ENCODE measurements around the gene SPTBN4.
A peak's percentile ranks its signal among the peaks of the same experiment; 100 is the strongest.
"Not testable (repeated sequence)": the region's sequence is repeated elsewhere in the genome, so short reads cannot be mapped to it uniquely, and the experiment has no call there.

Gene SPTBN4

DNA sequence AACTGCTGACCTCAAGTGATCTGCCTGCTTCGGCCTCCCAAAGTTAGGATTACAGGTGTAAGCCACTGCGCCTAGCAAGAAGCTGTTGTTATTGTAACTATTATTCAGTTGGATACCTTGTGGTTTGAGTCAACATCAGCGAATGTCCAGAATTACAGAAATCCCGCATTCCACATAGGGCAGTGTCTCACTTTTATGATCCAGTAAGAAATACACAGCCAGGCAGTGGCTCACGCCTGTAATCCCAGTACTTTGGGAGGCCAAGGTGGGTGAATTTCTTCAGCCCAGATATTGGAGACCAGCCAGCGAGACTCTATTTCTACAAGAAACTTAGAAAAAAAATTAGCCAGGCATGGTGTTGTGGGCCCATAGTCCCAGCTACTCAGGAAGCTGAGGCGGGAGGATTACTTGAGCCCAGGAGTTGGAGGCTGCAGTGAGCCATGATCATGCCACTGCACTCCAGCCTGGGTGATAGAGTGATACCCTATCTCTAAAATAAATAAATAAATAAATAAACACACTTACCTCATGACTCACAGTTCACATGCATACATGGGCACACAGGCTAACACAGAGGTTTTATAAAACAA, 43.8 kb downstream of the SPTBN4 start:
- no peak for DNase-seq

GRCh38 chr19:40511487-40511886, 44.7 kb downstream of the SPTBN4 start:
- DNase-seq = no peak

DNA sequence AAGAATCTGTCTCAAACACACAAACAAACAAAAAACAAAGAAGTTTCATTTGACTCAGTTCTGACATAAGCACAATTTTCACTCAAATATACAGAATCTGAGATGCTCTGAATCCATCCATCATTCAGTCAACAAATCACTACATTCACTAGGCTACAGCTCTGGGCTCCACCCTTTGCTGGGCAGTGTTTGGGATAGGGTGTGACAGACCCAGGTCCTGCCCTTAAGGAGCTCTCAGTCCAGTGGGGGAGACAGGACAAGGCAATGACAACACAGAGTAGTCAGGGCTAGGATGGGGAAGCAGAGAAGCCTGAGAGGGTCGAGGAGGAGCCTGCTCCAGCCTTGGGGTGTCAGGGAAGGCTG, 45.3 kb downstream of the SPTBN4 start:
- no peak for DNase-seq

GRCh38 chr19:40512473-40513344, 45.9 kb downstream of the SPTBN4 start:
- peak; percentile 83 for DNase-seq

DNA sequence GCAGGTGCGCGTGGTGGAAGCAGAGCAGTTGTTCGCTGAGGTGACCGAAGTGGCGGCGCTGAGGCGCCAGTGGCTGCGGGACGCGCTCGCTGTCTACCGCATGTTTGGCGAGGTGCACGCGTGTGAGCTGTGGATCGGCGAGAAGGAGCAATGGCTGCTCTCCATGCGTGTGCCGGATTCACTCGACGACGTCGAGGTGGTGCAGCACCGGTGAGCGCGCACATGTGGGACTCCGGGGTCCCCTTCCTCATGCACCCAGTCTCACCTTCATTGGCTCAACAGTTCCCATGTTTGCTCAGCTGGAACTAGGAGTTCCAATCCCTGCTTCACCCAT, 46.5 kb downstream of the SPTBN4 start:
- no peak for DNase-seq

DNA sequence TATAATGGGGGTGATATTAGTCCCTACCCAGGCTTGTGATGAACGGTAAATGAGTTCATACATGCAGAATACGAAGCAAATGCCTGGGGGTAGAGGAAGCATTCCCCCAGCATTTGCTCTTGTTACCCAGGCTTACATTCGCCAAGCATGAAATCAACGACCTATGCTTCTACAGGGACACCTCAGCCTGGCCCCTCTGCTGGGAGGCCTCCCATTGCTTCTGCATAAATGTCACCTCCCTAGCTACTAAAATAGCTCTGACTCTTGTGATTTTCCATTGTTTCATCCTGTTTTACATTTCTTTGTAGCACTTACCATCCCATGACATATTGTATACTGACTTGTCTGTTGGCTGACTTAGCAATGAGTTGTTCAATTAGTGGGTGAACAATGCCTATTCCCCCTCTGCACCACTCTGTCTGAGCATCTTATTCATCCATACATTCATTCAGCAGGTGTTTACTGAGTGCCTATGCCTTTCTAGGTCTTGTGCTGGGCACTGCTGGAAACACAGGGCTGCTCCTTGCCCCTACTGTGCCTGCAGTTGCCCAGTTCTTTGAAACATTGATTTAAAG, 47.0 kb downstream of the SPTBN4 start:
- no peak for DNase-seq

GRCh38 chr19:40517248-40517647, 50.4 kb downstream of the SPTBN4 start:
- DNase-seq = no peak

GRCh38 chr19:40519352-40520322, 52.8 kb downstream of the SPTBN4 start:
- peak; percentile 71 for DNase-seq

DNA sequence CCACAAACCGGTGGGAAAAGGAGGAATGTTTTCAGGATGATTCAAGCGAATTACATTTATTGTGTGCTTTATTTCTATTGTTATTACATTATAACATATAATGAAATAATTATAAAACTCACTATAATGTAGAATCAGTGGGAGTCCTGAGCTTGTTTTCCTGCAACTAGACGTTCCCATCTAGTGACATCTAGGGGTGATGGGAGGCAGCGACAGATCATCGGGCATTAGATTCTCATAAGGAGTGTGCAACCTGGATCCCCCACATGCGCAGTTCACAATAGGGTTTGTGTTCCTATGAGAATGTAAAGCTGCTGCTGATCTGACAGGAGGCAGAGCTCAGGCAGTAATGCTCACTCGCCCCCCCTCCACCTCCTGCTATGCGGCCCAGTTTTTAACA, 54.5 kb downstream of the SPTBN4 start:
- DNase-seq = no peak

DNA sequence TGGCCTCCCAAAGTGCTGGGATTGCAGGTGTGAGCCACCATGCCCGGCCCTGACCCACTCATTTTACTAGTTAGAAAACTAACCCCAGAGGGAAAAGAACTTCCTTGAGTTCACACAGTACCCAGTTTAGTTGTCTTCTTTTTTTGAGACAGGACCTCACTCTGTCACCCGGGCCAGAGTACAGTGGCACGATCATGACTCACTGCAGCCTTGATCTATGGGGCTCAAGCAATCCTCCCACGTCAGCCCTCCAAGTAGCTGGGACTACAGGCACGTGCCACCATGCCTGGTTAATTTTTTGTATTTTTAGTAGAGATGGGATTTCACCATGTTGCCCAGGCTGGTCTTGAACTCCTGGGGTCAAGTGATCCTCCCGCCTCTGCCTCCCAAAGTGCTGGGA, 55.1 kb downstream of the SPTBN4 start:
- not testable (repeated sequence) for DNase-seq

DNA sequence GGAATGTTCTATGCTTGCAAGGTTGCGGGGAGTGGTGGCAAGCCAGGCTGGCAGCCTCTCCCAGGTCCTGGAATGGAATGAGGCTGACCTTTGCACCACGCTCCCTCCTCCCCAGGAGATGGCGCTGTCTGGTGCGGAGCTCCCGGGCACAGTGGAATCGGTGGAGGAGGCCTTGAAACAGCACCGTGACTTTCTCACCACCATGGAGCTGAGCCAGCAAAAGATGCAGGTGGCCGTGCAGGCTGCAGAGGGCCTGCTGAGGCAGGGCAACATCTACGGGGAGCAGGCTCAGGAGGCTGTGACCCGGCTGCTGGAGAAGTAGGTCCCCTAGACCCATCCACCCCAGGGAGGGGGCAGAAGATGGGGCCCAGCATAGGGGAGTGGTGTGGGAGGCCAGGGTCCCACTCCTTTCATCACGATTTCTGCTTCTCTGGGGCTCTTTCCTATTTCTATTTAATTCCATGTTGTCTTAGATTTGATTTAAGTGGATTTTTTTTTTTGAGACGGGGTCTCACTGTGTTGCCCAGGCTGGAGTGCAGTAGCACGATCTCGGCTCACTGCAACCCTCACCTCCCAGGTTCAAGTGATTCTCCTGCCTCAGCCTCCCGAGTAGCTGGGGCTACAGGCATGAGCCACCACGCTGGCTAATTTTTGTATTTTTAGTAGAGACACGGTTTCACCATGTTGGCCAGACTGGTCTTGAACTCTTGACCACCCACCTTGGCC, 56.7 kb downstream of the SPTBN4 start:
- DNase-seq = peak; percentile 92

- no peak for DNase-seq
These were observed 57.3 kb downstream of the SPTBN4 start for GRCh38 chr19:40524133-40524549.

DNA sequence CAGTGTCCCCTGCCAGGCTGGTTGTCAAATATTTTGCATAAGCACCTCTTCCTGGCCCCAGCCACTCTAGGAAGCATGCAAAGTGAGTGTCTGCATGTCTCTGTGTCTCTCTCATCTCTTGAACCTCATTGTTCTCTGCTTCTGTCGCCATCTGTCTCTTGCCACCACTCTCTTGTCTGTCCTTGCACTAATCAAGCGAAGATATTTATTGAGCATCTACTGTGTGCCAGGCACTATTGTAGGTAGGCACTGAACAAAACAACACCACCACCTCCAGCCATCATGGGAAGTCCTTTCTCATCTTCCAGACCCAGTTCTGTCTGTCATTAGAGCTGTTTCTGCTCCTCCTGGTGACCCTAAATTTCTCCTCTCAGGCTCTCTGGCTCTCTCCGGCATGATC, 57.9 kb downstream of the SPTBN4 start:
- no peak for DNase-seq

GRCh38 chr19:40525234-40526051, 58.6 kb downstream of the SPTBN4 start:
- no peak for DNase-seq

GRCh38 chr19:40528078-40528477, 61.3 kb downstream of the SPTBN4 start:
- DNase-seq = no peak

DNA sequence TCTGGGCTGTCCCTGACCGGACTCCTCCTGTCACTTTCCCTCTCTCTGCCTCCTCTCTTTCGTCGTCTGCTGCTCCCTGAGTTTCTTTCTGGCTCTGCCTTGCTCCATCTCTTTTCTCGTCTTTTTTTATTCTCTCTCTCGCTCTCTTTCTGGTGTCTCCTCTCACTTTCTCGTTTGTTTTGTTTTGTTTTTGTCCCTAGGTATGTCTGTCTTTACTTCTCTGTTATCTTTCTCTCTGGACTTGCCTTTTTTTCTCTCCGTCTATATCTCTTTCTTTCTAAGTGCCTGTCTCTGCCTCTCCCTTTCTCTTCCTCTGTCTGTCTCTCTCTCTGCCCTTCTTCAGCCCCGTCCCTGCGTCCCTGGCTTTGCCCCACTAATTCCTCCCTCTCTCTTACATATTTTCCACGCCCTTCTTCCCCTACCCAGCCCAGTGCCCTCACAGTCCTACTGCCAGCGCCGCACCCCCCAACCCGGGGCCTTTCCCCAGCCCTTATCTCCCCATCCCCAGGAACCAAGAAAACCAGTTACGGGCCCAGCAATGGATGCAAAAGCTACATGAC, 61.8 kb downstream of the SPTBN4 start:
- DNase-seq = no peak

DNA sequence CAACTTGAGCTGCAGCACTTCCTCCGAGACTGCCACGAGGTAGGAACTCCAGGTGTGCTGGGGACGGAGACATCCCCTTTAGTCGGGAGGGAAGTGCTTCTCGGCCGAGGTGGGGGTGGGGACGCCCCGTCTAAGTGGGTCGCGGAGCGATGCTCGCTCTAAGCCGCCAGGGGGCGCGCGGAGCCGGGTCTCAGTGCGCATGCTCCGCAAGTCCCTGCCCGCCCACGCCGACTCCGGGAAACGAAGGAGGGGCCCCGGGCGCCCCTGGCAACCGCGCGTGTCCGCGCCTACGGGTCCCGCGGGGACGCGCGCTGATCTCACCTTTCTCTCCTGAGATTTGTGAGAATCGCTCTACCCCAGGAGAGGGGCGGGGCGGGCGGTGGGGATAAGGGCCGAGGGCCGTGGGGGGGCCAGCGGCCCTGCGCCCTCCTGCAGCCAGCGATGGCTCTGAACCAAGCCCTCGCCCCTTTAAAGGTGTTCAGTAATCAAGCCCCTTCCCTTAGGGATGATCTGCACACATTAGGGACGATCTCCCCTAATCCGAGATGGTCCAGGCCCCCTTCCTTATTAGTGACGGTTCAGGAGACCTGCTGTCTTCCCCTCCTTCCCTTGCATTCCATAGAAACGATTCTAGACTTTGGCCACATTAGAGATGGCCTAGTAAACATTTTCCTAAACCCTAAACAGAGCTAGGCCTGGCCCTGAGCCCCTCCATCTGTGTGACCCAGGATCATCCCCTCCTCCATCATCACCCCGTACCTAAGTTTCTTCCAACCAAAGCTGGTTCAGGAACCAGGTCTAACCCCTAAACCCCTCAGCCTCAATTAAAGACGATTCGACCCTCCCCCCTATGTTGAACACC, 62.5 kb downstream of the SPTBN4 start:
- peak; percentile 92 for DNase-seq

DNA sequence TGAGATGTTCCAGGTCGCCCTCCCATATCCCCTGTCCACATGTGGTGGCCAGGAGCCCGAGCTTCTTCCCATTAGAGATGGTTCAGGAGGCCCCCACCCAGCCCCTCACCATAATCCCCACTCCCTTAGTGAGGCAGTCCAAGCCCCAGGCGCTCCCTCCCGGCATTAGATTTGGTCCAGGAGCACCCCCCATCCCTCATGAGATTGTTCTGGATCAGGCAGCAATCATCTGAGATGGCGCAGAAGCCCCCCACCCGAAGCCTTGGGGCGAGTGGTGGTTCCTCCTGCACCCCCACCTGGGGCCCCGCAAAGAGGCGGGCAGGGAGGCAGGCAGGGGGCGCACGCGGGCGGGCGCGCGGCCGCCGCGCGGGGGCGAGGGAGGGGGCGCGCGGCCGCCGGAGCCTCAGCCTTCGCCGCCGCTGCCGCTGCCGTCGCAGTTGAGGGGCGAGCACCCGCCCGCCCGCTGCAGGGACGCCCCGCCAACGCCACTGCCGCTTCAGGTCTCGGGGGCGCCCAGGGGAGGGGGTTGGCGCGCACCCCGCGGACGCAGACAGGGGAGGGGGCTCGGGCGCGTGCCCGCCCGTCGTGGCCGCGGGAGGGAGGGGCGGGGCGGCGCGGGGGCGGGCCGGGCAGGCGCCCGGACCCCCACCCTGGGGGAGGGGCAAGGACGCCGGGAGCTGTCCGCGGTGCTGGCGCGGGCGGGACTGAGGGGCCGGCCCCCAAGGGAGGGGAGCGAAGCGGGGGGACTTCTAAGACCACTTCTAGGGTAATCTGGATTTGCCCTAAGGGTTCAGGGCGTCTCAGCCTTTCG, 63.5 kb downstream of the SPTBN4 start:
- peak; percentile 82 for DNase-seq

- DNase-seq = no peak
These were observed 66.7 kb downstream of the SPTBN4 start for GRCh38 chr19:40533508-40533907.

Data from islet precursor cell (in vitro differentiated cells).